GM12892 (cell line): ENCODE measurements around the gene CYP46A1.

Experiments used
- POLR2A ChIP-seq: IDR thresholded peaks from 2 replicates; pipeline ENCODE4 v1.6.1; 2011; ENCODE audit warnings: low read depth, low read length, control low read depth
- POLR2AphosphoS5 ChIP-seq: IDR thresholded peaks from 2 replicates; pipeline ENCODE4 v1.6.1; 2011; ENCODE audit warnings: low read depth, low read length, control low read depth

DNA sequence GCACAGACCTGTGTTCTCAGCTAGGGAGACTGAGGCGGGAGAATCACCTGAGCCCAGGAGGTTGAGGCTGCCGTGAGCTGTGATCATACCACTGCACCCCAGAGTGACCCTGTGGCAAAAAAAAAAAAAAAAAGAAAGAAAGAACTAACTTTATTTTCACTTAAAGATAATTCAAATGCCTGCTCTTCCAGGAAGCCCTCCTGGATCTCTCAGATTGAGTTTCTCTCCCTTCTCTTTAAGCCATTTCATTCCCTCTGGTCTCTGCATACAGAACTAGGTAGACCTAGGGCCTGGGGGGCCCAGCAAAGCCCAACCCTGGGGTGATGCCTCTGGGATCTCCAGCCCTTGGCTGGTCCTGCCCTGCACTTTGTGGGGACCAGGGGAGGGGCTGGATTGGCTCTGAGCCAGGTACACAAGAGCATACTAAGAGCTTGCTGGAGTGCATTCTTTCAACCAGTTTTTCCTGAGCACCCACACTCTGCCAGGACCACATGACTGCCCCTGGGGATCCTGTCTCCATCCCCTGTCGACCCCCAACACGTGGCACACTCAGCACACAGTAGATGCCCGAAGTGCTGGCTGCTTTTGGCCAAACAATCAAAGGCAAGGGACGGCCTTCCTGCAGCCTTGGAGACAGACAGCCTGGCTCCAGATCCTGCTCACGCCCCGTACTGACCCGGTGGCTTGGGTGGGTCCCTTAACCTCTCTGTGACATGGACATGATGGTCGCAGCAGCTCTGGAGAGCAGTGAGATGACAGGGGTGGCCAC is 52.7 kb downstream of the CYP46A1 start:
- TF ChIP-seq POLR2A = no peak
- TF ChIP-seq POLR2AphosphoS5 = no peak
